Measurements from ENCODE around the gene CACNA1B. TPM values are rescaled to one million over a fixed set of nuclear protein-coding genes. Genes with fewer than 3 reads are reported as not detected.

Gene CACNA1B
- total and polyA plus RNA-seq, 2 of the 13 experiments (the other 11 are each of a cell fraction or from before 2014, with no cell fraction given), result under 0.01 to 0.04 TPM

GRCh38 chr9:138048184-138048583, 170.6 kb downstream of the CACNA1B start (continued):
- no peak for TF ChIP-seq ZNF614 (CRISPR knock-in tag; IDR thresholded peaks at IDR 0.05; ENCODE audit: borderline replicate concordance)
- TF ChIP-seq ZFP37 (CRISPR knock-in tag; IDR thresholded peaks at IDR 0.05; ENCODE audit: borderline replicate concordance), result no peak
- TF ChIP-seq, protein P1, sequence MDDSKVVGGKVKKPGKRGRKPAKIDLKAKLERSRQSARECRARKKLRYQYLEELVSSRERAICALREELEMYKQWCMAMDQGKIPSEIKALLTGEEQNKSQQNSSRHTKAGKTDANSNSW (CRISPR knock-in tag; IDR thresholded peaks at IDR 0.05; ENCODE audit: borderline replicate concordance), result no peak
- no peak for TF ChIP-seq CENPX (CRISPR knock-in tag; IDR thresholded peaks at IDR 0.05)
- TF ChIP-seq ZSCAN22 (CRISPR knock-in tag; IDR thresholded peaks at IDR 0.05), result no peak
- TF ChIP-seq ZNF564 (CRISPR knock-in tag; IDR thresholded peaks at IDR 0.05), result no peak
- no peak for TF ChIP-seq ZNF446 (CRISPR knock-in tag; IDR thresholded peaks at IDR 0.05)
- TF ChIP-seq KLF6 (CRISPR knock-in tag; IDR thresholded peaks at IDR 0.05), result no peak
- TF ChIP-seq ZNF354B (CRISPR knock-in tag; IDR thresholded peaks at IDR 0.05), result no peak
- no peak for TF ChIP-seq RBM22 (optimal IDR thresholded peaks at IDR 0.05; ENCODE audit: low read length)

DNA sequence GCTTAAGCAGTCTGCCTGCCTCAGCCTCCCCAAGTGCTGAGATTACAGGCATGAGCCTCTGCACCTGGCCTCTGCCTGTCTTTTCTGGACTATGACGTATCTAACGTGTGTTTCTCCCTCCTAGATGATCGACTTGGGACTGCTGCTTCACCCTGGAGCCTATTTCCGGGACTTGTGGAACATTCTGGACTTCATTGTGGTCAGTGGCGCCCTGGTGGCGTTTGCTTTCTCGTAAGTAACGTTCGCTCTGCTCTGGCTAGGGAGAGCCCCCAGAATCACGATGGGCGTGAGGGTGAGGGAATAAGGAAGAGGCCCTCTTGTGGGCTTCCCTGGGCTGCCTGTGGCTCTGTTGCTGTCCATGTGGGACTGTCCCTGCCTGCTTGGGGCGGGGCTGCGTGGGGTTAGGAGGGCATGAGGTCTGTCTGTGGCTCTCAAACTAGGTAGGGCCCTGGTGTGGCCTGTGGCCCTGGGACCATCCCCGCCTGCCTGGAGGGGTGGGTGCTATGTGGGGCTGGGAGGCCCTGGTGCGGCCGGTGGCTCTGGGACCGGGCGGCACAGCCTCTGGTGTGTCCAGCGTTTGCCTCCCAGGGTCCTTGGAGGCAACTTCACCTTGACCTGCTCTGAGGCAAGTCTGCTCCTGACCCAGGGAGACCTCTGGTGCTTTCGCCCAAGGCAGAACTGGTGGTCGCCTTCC, 171.7 kb downstream of the CACNA1B start:
- Histone ChIP-seq H3K79me2 (ENCODE audit: insufficient read depth, low read length) (no peaks in the 10 kb centered on the region), H3K4me1 (ENCODE audit: insufficient read depth, low read length) (no peaks in the 10 kb centered on the region), H3K36me3 (replicated peaks in 1 of 2; ENCODE audit: control insufficient read depth in 1 of 2, insufficient read depth in 2 of 2, low read length in 2 of 2) (no peaks in the 10 kb centered on the region), H3K9me3 (ENCODE audit: low read length) (no peaks in the 10 kb centered on the region), H2AFZ (ENCODE audit: low read length) (no peak overlapping the region), H3K4me2 (ENCODE audit: low read depth, low read length) (no peak overlapping the region), H4K20me1 (ENCODE audit: insufficient read depth, low read length) (no peaks in the 10 kb centered on the region), H3K27ac (ENCODE audit: extremely low read length, insufficient read depth, low read length) (no peak overlapping the region), H3K4me3 (replicated peaks in 1 of 3; ENCODE audit: insufficient read depth in 1 of 3, low read depth in 2 of 3, low read length in 3 of 3) (no peak overlapping the region), H3K27me3 (ENCODE audit: control insufficient read depth in 1 of 2, insufficient read depth in 2 of 2, low read length in 2 of 2) (peaks cover 13 to 61% of the 10 kb centered on the region in 2 experiments; a peak in 4 of 5 replicates), H3K9ac (ENCODE audit: insufficient read depth, low read depth, low read length) (no peak overlapping the region)
- ChIA-PET POLR2A (no interaction called here), CTCF (ENCODE audit: low intra/inter-chr PET ratio, low total read pairs) (no interaction called here)
- WGBS (ENCODE audit: low lambda C conversion rate), result 15% methylated on average over 13 of the region's 21 CpGs
- intact Hi-C loops (cut with micrococcal nuclease; ENCODE audit: unreplicated experiment) (no loop called here), in situ Hi-C loops (cut with HindIII; ENCODE audit: extremely low pct_ligation_motif_present, low pct_unique_long_range_greater_than_20kb) (no loop called here)
- ATAC-seq (no peak), FAIRE-seq (no peak), DNase-seq (ENCODE audit: low spot score) (no peak)
- BruUV-seq (replicated peaks), result no TSS peak
- TF ChIP-seq ZBTB3 (CRISPR knock-in tag; IDR thresholded peaks at IDR 0.05; ENCODE audit: borderline replicate concordance, low read depth), result no peak
- TF ChIP-seq SNRNP70 (IDR thresholded peaks at IDR 0.05; ENCODE audit: low read depth, low read length), result no peak
- no peak for TF ChIP-seq ASH2L (IDR thresholded peaks at IDR 0.05; ENCODE audit: insufficient read length, low read depth, low read length)
- no peak for TF ChIP-seq HIVEP1 (CRISPR knock-in tag; IDR thresholded peaks at IDR 0.05)
- TF ChIP-seq, protein P2, sequence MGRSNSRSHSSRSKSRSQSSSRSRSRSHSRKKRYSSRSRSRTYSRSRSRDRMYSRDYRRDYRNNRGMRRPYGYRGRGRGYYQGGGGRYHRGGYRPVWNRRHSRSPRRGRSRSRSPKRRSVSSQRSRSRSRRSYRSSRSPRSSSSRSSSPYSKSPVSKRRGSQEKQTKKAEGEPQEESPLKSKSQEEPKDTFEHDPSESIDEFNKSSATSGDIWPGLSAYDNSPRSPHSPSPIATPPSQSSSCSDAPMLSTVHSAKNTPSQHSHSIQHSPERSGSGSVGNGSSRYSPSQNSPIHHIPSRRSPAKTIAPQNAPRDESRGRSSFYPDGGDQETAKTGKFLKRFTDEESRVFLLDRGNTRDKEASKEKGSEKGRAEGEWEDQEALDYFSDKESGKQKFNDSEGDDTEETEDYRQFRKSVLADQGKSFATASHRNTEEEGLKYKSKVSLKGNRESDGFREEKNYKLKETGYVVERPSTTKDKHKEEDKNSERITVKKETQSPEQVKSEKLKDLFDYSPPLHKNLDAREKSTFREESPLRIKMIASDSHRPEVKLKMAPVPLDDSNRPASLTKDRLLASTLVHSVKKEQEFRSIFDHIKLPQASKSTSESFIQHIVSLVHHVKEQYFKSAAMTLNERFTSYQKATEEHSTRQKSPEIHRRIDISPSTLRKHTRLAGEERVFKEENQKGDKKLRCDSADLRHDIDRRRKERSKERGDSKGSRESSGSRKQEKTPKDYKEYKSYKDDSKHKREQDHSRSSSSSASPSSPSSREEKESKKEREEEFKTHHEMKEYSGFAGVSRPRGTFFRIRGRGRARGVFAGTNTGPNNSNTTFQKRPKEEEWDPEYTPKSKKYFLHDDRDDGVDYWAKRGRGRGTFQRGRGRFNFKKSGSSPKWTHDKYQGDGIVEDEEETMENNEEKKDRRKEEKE (IDR thresholded peaks at IDR 0.05), result no peak
- TF ChIP-seq NBN (conservative IDR thresholded peaks at IDR 0.05), result no peak
- TF ChIP-seq RFXANK (CRISPR knock-in tag; IDR thresholded peaks at IDR 0.05), result no peak
- no peak for TF ChIP-seq EED (CRISPR knock-in tag; IDR thresholded peaks at IDR 0.05)
- TF ChIP-seq SRSF9 (IDR thresholded peaks at IDR 0.05; ENCODE audit: borderline replicate concordance, insufficient read depth, low read depth, low read length, poor library complexity, severe bottlenecking), result no peak
- no peak for TF ChIP-seq KAT2B (IDR thresholded peaks at IDR 0.05; ENCODE audit: borderline replicate concordance, low read depth, low read length)
- no peak for TF ChIP-seq RXRA (CRISPR knock-in tag; IDR thresholded peaks at IDR 0.05)
- TF ChIP-seq ATAD3A (CRISPR knock-in tag; IDR thresholded peaks at IDR 0.05), result no peak
- no peak for TF ChIP-seq IRX3 (CRISPR knock-in tag; IDR thresholded peaks at IDR 0.05; ENCODE audit: borderline replicate concordance, low read depth)
- no peak for TF ChIP-seq PHF8 (CRISPR knock-in tag; IDR thresholded peaks at IDR 0.05)

Data from HepG2 (cell line).